Fibroblast of the aortic adventitia (primary cell): ENCODE results near the gene GPR153. TPM values are rescaled to one million over a fixed set of nuclear protein-coding genes. Genes with fewer than 3 reads are reported as not detected.

Experiments
- DNase-seq: peaks from one replicate; pipeline ENCODE4 v3.0.0-alpha.2; 2010; ENCODE audit warnings: low read depth
- H3K4me3 ChIP-seq: 2 replicates; pipeline ENCODE4 v1.5.1; 2011; ENCODE audit warnings: low read depth, mild to moderate bottlenecking, control low read depth, low read length, moderate library complexity
- total RNA-seq: library from RNA; depleted of rRNA; stranded (reverse); fragments of >200 nt; gene quantifications from 2 replicates; pipeline ENCODE4 v1.2.3, GENCODE V29; 2012; ENCODE audit warnings: low replicate concordance
- TF ChIP-seq, protein P1 (sequence below): IDR thresholded peaks from 2 replicates; pipeline ENCODE4 v1.5.1; 2011; ENCODE audit warnings: mild to moderate bottlenecking, low read length, control low read depth, inconsistent platforms; ENCODE audit not compliant: insufficient read depth

Gene GPR153
- total RNA-seq, 1 donor, result 9.9 TPM

DNA sequence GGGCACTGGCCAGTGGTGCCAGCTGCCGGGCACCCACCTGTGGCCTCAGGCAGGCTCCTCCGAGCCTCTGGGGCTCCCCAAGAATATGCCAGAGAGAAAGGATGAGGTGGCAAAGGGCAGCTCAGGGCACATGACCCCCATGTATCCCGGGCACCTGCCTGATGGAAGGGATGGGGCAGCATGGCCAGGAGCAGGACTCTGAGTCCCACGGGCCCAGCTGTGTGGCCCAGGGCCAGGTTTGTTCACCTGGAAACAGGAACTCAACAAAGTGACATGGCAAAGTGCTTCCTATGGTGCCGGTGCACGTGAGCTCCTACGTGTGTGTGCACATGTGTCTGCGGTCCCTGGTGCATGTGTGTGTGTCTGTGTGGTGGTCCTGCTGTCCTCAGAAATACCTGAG, 9.5 kb upstream of the GPR153 start:
- DNase-seq, result no peak
- TF ChIP-seq, protein P1, sequence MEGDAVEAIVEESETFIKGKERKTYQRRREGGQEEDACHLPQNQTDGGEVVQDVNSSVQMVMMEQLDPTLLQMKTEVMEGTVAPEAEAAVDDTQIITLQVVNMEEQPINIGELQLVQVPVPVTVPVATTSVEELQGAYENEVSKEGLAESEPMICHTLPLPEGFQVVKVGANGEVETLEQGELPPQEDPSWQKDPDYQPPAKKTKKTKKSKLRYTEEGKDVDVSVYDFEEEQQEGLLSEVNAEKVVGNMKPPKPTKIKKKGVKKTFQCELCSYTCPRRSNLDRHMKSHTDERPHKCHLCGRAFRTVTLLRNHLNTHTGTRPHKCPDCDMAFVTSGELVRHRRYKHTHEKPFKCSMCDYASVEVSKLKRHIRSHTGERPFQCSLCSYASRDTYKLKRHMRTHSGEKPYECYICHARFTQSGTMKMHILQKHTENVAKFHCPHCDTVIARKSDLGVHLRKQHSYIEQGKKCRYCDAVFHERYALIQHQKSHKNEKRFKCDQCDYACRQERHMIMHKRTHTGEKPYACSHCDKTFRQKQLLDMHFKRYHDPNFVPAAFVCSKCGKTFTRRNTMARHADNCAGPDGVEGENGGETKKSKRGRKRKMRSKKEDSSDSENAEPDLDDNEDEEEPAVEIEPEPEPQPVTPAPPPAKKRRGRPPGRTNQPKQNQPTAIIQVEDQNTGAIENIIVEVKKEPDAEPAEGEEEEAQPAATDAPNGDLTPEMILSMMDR, result no peak
- no peak overlapping the region for H3K4me3 ChIP-seq

DNA sequence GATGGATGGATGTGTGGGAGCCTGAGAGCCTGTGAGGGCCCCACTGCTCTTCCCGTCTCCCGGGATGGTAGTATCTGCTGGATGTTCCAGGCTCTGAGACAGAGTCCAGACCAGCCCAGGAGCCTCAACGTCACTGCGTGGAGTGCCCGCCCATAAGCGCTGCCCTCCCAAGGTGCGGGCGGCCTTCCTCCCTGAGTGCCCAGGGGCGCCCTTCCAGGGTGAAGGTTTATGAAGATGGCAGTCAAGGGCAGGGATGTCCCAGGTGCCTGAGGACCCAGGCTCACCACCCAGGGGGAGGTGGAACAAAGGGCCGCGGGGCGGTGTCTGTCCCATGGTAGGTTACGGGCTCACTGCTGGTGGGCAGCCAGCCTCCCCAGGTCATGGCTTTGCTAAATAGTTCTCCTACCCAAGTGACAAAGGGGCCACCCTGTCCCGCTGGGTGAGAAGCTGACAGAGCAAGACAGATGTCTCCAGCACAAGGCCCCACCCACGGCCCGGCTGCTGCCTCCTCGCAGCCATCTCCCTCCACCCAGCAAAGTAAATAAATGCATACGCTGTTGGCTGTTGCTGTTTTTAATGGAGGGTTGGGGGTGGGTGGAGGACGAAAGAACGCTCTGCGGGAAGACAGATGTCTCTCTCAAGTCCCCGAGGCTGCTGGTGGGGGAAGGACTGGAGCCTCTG, 9.0 kb upstream of the GPR153 start:
- no peak overlapping the region for H3K4me3 ChIP-seq
- TF ChIP-seq, protein P1, result no peak
- no peak for DNase-seq

DNA sequence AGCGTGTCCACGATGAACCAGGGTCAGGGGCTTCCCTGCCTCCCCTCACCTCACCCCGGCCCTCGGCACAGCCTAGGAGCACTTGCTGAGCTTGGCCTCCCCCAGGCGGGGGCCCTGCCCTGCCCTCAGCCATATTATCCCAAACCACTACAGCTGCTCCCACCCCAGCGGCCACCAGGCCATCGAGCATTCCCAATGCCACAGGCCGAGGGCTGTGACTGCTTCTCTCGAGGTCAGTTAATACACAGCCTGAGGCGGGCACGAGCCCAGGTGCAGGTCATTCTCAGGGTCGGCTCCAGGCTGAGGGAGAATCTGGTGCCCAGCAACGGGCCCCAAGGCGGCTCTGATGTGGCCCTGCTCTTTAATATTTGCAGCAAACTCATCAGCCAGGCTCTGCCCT, 8.4 kb upstream of the GPR153 start:
- H3K4me3 ChIP-seq, result no peak overlapping the region
- TF ChIP-seq, protein P1, result no peak
- DNase-seq, result no peak

DNA sequence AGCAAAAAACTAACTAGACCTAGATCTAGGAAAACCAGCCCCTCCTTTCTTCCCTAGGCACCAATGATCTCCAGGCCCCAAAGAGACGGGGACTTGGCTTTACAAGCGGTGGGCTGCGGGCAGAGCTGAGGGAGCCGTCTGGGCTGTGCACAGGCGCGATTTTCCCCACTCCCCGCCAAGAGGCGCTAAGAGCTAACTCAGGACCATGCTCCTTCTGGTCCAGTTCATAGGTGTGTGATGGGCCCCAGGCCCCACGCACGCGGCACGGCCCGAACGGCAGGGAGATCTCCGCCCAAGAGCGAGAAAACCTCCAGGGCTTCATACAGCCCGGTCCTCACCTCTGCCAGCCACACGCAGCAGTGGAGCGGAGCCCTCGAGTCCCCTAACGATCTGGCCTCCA, 7.5 kb upstream of the GPR153 start:
- TF ChIP-seq, protein P1, result no peak
- no peak overlapping the region for H3K4me3 ChIP-seq
- no peak for DNase-seq

GRCh38 chr1:6267686-6268322, 6.9 kb upstream of the GPR153 start:
- no peak overlapping the region for H3K4me3 ChIP-seq
- peak; percentile 33 for DNase-seq
- TF ChIP-seq, protein P1, result no peak

GRCh38 chr1:6266641-6267040, 5.7 kb upstream of the GPR153 start:
- no peak overlapping the region for H3K4me3 ChIP-seq
- DNase-seq, result no peak
- TF ChIP-seq, protein P1, result no peak
